ENCODE results near the gene SLC36A1. TPM values are rescaled to one million over a fixed set of nuclear protein-coding genes. Genes with fewer than 3 reads are reported as not detected.

SLC36A1 gene
- total RNA-seq, 1 experiment from 2014 or later = 13.6 TPM

DNA sequence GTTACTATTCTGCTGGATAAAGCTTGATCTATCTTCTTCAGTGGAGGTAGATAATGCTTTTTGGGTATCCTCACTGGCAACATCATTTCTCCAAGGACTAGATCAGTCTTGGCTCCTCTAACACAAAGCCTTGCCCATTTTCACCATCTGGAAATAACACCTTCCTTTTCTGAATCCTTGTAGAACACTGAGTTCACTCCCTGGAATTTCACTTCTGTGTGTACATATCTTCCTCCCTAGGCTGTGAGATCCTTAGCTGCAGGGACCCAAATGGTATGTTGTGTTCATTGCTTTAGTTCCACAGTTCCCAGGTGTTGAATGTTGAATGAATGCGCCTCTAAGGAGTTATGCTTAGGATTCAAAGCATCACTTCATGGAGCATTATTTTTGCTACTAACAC is 16.7 kb upstream of the SLC36A1 start:
- H3K36me3 ChIP-seq (ENCODE audit: control insufficient read depth, insufficient read depth, low read length) = no peaks in the 10 kb centered on the region
- ChIA-PET POLR2A (no interaction called here), CTCF (no interaction called here)
- no TSS peak for BruUV-seq (replicated peaks)
- 0 out of 2 replicates have a peak, but pooled peaks cover 5% of the 10 kb centered on the region for H3K27me3 ChIP-seq (ENCODE audit: control insufficient read depth, insufficient read depth, low read length)
- no peaks in the 10 kb centered on the region for H3K4me1 ChIP-seq (ENCODE audit: control insufficient read depth, insufficient read depth, low read length)
- in situ Hi-C loops (cut with HindIII; ENCODE audit: low pct_unique_long_range_greater_than_20kb, low sequenced_read_pairs) = no loop called here
- DNase-seq (ENCODE audit: low read depth, low spot score) (no peak), ATAC-seq (no peak)
- no peak overlapping the region for H3K4me3 ChIP-seq (ENCODE audit: low read depth in 2 of 2, low read length in 2 of 2)
- intact Hi-C loops (cut with micrococcal nuclease; ENCODE audit: unreplicated experiment) = no loop called here
- 0 out of 2 replicates have a peak, but pooled peaks cover 3% of the 10 kb centered on the region for H3K9me3 ChIP-seq (ENCODE audit: control insufficient read depth, insufficient read depth, low read depth, low read length)
- H3K27ac ChIP-seq (ENCODE audit: low read length) = no peak overlapping the region
- TF ChIP-seq, protein P1, sequence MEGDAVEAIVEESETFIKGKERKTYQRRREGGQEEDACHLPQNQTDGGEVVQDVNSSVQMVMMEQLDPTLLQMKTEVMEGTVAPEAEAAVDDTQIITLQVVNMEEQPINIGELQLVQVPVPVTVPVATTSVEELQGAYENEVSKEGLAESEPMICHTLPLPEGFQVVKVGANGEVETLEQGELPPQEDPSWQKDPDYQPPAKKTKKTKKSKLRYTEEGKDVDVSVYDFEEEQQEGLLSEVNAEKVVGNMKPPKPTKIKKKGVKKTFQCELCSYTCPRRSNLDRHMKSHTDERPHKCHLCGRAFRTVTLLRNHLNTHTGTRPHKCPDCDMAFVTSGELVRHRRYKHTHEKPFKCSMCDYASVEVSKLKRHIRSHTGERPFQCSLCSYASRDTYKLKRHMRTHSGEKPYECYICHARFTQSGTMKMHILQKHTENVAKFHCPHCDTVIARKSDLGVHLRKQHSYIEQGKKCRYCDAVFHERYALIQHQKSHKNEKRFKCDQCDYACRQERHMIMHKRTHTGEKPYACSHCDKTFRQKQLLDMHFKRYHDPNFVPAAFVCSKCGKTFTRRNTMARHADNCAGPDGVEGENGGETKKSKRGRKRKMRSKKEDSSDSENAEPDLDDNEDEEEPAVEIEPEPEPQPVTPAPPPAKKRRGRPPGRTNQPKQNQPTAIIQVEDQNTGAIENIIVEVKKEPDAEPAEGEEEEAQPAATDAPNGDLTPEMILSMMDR (IDR thresholded peaks at IDR 0.05) = no peak
- TF ChIP-seq SIN3A (IDR thresholded peaks at IDR 0.05; ENCODE audit: borderline replicate concordance, insufficient read depth, low read depth, low read length) (no peak), POLR2AphosphoS5 (IDR thresholded peaks at IDR 0.05; ENCODE audit: low read depth, low read length) (no peak), TCF7L2 (IDR thresholded peaks at IDR 0.05; ENCODE audit: low read depth, low read length) (no peak)
- TF ChIP-seq, protein P2, sequence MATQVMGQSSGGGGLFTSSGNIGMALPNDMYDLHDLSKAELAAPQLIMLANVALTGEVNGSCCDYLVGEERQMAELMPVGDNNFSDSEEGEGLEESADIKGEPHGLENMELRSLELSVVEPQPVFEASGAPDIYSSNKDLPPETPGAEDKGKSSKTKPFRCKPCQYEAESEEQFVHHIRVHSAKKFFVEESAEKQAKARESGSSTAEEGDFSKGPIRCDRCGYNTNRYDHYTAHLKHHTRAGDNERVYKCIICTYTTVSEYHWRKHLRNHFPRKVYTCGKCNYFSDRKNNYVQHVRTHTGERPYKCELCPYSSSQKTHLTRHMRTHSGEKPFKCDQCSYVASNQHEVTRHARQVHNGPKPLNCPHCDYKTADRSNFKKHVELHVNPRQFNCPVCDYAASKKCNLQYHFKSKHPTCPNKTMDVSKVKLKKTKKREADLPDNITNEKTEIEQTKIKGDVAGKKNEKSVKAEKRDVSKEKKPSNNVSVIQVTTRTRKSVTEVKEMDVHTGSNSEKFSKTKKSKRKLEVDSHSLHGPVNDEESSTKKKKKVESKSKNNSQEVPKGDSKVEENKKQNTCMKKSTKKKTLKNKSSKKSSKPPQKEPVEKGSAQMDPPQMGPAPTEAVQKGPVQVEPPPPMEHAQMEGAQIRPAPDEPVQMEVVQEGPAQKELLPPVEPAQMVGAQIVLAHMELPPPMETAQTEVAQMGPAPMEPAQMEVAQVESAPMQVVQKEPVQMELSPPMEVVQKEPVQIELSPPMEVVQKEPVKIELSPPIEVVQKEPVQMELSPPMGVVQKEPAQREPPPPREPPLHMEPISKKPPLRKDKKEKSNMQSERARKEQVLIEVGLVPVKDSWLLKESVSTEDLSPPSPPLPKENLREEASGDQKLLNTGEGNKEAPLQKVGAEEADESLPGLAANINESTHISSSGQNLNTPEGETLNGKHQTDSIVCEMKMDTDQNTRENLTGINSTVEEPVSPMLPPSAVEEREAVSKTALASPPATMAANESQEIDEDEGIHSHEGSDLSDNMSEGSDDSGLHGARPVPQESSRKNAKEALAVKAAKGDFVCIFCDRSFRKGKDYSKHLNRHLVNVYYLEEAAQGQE (IDR thresholded peaks at IDR 0.05; ENCODE audit: insufficient read depth in 1 of 2, low read depth in 2 of 2, low read length in 1 of 2) = no peak

DNA sequence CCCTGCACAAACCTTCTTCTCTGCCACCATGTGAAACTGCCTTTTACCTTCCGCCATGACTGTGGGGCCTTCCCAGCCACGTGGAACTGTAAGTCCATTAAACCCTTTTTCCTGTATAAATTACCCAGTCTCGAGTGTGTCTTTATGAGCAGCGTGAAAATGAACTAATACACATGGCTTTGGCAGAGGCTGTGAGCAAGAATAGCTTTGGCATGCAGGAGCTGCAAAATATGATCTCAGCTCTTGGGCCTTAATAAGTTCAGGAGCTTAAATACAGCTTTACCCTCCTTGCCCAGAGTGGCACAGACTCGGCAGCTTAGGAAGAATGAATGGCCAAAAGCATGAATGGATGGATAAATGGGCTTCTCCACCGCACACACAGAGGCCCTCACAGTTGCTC is 15.7 kb upstream of the SLC36A1 start:
- POLR2A ChIA-PET = no interaction called here
- Histone ChIP-seq H3K4me3 (ENCODE audit: low read depth in 2 of 2, low read length in 2 of 2) (no peak overlapping the region), H3K27ac (ENCODE audit: low read length) (no peak overlapping the region), H3K36me3 (ENCODE audit: control insufficient read depth, insufficient read depth, low read length) (no peaks in the 10 kb centered on the region), H3K9me3 (ENCODE audit: control insufficient read depth, insufficient read depth, low read depth, low read length) (0 out of 2 replicates have a peak, but pooled peaks cover 3% of the 10 kb centered on the region), H3K4me1 (ENCODE audit: control insufficient read depth, insufficient read depth, low read length) (no peaks in the 10 kb centered on the region), H3K27me3 (ENCODE audit: control insufficient read depth, insufficient read depth, low read length) (0 out of 2 replicates have a peak, but pooled peaks cover 5% of the 10 kb centered on the region)
- in situ Hi-C loops (cut with HindIII; ENCODE audit: low pct_unique_long_range_greater_than_20kb, low sequenced_read_pairs) = no loop called here
- DNase-seq (ENCODE audit: low read depth, low spot score) (no peak), ATAC-seq (no peak)
- TF ChIP-seq, protein P1 (IDR thresholded peaks at IDR 0.05) = no peak
- TF ChIP-seq SIN3A (IDR thresholded peaks at IDR 0.05; ENCODE audit: borderline replicate concordance, insufficient read depth, low read depth, low read length) (no peak), TCF7L2 (IDR thresholded peaks at IDR 0.05; ENCODE audit: low read depth, low read length) (no peak), POLR2AphosphoS5 (IDR thresholded peaks at IDR 0.05; ENCODE audit: low read depth, low read length) (no peak)
- TF ChIP-seq, protein P2 (IDR thresholded peaks at IDR 0.05; ENCODE audit: insufficient read depth in 1 of 2, low read depth in 2 of 2, low read length in 1 of 2) = no peak
- intact Hi-C loops (cut with micrococcal nuclease; ENCODE audit: unreplicated experiment) = no loop called here
- CTCF ChIA-PET = no interaction called here
- BruUV-seq (replicated peaks) = no TSS peak
